ENCODE measurements around the gene LSS. TPM values are rescaled to one million over a fixed set of nuclear protein-coding genes. Genes with fewer than 3 reads are reported as not detected.

Gene LSS
- total and polyA plus RNA-seq, 10 of the 15 experiments (the other 5 are each of a cell fraction or from before 2014, with no cell fraction given) = 2.9 to 82.4 (median 27.5) TPM

- TF ChIP-seq RCOR1 (conservative IDR thresholded peaks at IDR 0.05; ENCODE audit: low read depth, low read length) (no peak), MYC (IDR thresholded peaks at IDR 0.05; ENCODE audit: insufficient read depth, insufficient read length, insufficient replicate concordance, low read length, severe bottlenecking) (no peak), SMAD1 (IDR thresholded peaks at IDR 0.05; ENCODE audit: low read depth, partially characterized antibody) (no peak)
- TF ChIP-seq, protein P1, sequence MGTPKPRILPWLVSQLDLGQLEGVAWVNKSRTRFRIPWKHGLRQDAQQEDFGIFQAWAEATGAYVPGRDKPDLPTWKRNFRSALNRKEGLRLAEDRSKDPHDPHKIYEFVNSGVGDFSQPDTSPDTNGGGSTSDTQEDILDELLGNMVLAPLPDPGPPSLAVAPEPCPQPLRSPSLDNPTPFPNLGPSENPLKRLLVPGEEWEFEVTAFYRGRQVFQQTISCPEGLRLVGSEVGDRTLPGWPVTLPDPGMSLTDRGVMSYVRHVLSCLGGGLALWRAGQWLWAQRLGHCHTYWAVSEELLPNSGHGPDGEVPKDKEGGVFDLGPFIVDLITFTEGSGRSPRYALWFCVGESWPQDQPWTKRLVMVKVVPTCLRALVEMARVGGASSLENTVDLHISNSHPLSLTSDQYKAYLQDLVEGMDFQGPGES (IDR thresholded peaks at IDR 0.05) = no peak
Observed at GRCh38 chr21:46243960-46244361, 15.4 kb upstream of the LSS start (continued).

DNA sequence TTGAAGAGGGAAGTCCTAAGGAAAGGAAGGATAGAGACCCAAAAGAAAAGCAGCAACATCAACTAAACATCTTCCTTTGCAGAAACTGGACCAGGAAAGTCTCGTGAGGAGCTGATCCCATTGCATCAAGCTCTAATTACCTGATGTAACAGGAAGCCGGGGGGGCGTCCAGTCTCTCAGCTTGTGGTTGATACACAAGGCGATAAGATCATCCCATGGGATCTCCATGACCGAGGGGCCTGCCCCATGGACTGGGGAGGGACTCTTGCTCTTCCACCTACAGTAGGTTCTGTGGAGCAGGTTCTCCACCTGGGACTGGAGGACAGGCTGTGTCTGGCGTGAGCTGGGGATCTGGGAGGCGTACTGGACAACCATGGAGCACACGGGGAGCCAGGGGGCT lies 14.8 kb upstream of the LSS start:
- ChIA-PET SMC1A (ENCODE audit: uncharacterized antibody, unreplicated experiment) (interaction anchor here (0.9 to 1.6 kb wide), 2 partner anchors 10 to 17 kb away, joined by 3 to 8 read pairs; no protein-coding TSS in a partner anchor), CTCF (interaction anchor here (0.9 kb wide), 1 partner anchor 11 kb away, joined by 3 read pairs; no protein-coding TSS in a partner anchor), POLR2A (interaction anchor here (1.0 kb wide), 1 partner anchor 10 kb away, joined by 5 read pairs; no protein-coding TSS in a partner anchor), RAD21 (ENCODE audit: unreplicated experiment) (no interaction called here)
- ATAC-seq = no peak
- TSS peak; percentile 25 for BruUV-seq (replicated peaks)
- intact Hi-C loops (cut with micrococcal nuclease; ENCODE audit: unreplicated experiment) = no loop called here
- Histone ChIP-seq H3K4me3 (no peak overlapping the region), H3K4me2 (ENCODE audit: control insufficient read depth, insufficient read depth) (no peak overlapping the region), H2AFZ (ENCODE audit: control insufficient read depth, low read depth, low read length) (no peak overlapping the region), H3K27ac (ENCODE audit: control insufficient read depth, insufficient read depth) (no peak overlapping the region), H3K36me3 (ENCODE audit: control insufficient read depth in 2 of 2, insufficient read depth in 2 of 2, low read length in 1 of 2) (peaks cover 35 to 59% of the 10 kb centered on the region in 2 experiments), H4K20me1 (ENCODE audit: control insufficient read depth, insufficient read depth) (no peaks in the 10 kb centered on the region), H3K27me3 (replicated peaks in 1 of 2; ENCODE audit: control insufficient read depth in 2 of 2, insufficient read depth in 2 of 2, low read length in 1 of 2) (no peaks in the 10 kb centered on the region; a peak in 1 of 4 replicates), H3K4me1 (ENCODE audit: control insufficient read depth, insufficient read depth, low read length) (no peaks in the 10 kb centered on the region; the same call in 1 of the 2 replicates), H3K9ac (ENCODE audit: control insufficient read depth, insufficient read depth, low read length) (no peak overlapping the region), H3K79me2 (ENCODE audit: control insufficient read depth, insufficient read depth, low read length) (no peaks in the 10 kb centered on the region), H3K9me3 (replicated peaks; ENCODE audit: control insufficient read depth, insufficient read depth, low read length) (no peaks in the 10 kb centered on the region)
- in situ Hi-C loops (cut with MboI) = no loop called here
- 72% methylated on average over 8 of the region's 8 CpGs for WGBS (ENCODE audit: insufficient coverage, insufficient replicate concordance, low lambda C conversion rate, missing lambda C conversion rate)
- FAIRE-seq = no peak
- DNase-seq (ENCODE audit: low read depth, low spot score) = no peak
- TF ChIP-seq ATF2 (IDR thresholded peaks at IDR 0.05; ENCODE audit: low read length) = no peak
- no peak for TF ChIP-seq CUX1 (IDR thresholded peaks at IDR 0.05; ENCODE audit: insufficient replicate concordance, low read depth, low read length)
- no peak for TF ChIP-seq ZSCAN29 (IDR thresholded peaks at IDR 0.05)
- TF ChIP-seq ZBTB33 (IDR thresholded peaks at IDR 0.05) = no peak
- no peak for TF ChIP-seq NKRF (conservative IDR thresholded peaks at IDR 0.05)
- TF ChIP-seq SMAD1 (IDR thresholded peaks at IDR 0.05; ENCODE audit: low read depth, partially characterized antibody) = no peak
- no peak for TF ChIP-seq STAT1 (conservative IDR thresholded peaks at IDR 0.05)

All from GM12878 (cell line).